Measurements from ENCODE around the gene TTC32.
"Not testable (repeated sequence)": the region's sequence is repeated elsewhere in the genome, so short reads cannot be mapped to it uniquely, and the experiment has no call there.

TTC32 gene

GRCh38 chr2:19901442-19902215 is at the start of gene TTC32:
TSS of gene TTC32 (minus strand) at chr2:19901983. CDS start at chr2:19901854, 129 bp downstream.
- DNase-seq = peak; percentile 93

- DNase-seq = no peak
These were observed 47.3 kb upstream of the TTC32 start for GRCh38 chr2:19949071-19949470.

- no peak for DNase-seq
These were observed 45.6 kb upstream of the TTC32 start for GRCh38 chr2:19947184-19947940.

- DNase-seq = no peak
These were observed 42.5 kb upstream of the TTC32 start for GRCh38 chr2:19944205-19944845.

- no peak for DNase-seq
These were observed 41.4 kb upstream of the TTC32 start for GRCh38 chr2:19943189-19943588.

- no peak for DNase-seq
These were observed 40.4 kb upstream of the TTC32 start for GRCh38 chr2:19942199-19942598.

GRCh38 chr2:19937004-19937403 is 35.2 kb upstream of the TTC32 start:
- DNase-seq = no peak

GRCh38 chr2:19936203-19936602 is 34.4 kb upstream of the TTC32 start:
- DNase-seq = no peak

GRCh38 chr2:19933351-19933981 is 31.7 kb upstream of the TTC32 start:
- DNase-seq = no peak

- no peak for DNase-seq
These were observed 31.1 kb upstream of the TTC32 start for GRCh38 chr2:19932928-19933327.

- no peak for DNase-seq
These were observed 27.4 kb upstream of the TTC32 start for GRCh38 chr2:19929226-19929625.

GRCh38 chr2:19927816-19928215 is 26.0 kb upstream of the TTC32 start:
- DNase-seq = not testable (repeated sequence)

- DNase-seq = not testable (repeated sequence)
These were observed 22.7 kb upstream of the TTC32 start for GRCh38 chr2:19924526-19924925.

- not testable (repeated sequence) for DNase-seq
These were observed 20.4 kb upstream of the TTC32 start for GRCh38 chr2:19922188-19922587.

GRCh38 chr2:19916385-19916950 is 14.7 kb upstream of the TTC32 start:
- DNase-seq = no peak

- DNase-seq = no peak
These were observed 12.6 kb upstream of the TTC32 start for GRCh38 chr2:19914266-19914975.

- no peak for DNase-seq
These were observed 10.2 kb upstream of the TTC32 start for GRCh38 chr2:19911808-19912509.

GRCh38 chr2:19902216-19902740 is 495 bp upstream of the TTC32 start:
- no peak for DNase-seq

- no peak for DNase-seq
These were observed 797 bp downstream of the TTC32 start for GRCh38 chr2:19900931-19901441.

GRCh38 chr2:19899985-19900930 is 1.5 kb downstream of the TTC32 start:
- DNase-seq = no peak
